DMS79 treated with DMSO at 0.1 percent for 48 hours (cell line): ENCODE data around the gene MCM3AP.
"Not testable (repeated sequence)": the region's sequence is repeated elsewhere in the genome, so short reads cannot be mapped to it uniquely, and the experiment has no call there.

Experiments used
- DNase-seq: peaks from one replicate; lab custom pipeline; 2025; lab: John Stamatoyannopoulos, UW

The MCM3AP gene

GRCh38 chr21:46203203-46203600, 82.2 kb downstream of the MCM3AP start:
- DNase-seq: no peak

- DNase-seq: no peak
Observed at GRCh38 chr21:46202592-46203202, 82.7 kb downstream of the MCM3AP start.

GRCh38 chr21:46200877-46201803, 84.3 kb downstream of the MCM3AP start:
- not testable (repeated sequence) for DNase-seq

GRCh38 chr21:46199436-46200373, 85.7 kb downstream of the MCM3AP start:
- DNase-seq: no peak

- no peak for DNase-seq
Observed at GRCh38 chr21:46196733-46197132, 88.7 kb downstream of the MCM3AP start.

GRCh38 chr21:46195595-46196195, 89.7 kb downstream of the MCM3AP start:
- no peak for DNase-seq

- DNase-seq: no peak
Observed at GRCh38 chr21:46194374-46195334, 90.8 kb downstream of the MCM3AP start.

GRCh38 chr21:46193829-46194373, 91.5 kb downstream of the MCM3AP start:
- DNase-seq: no peak

GRCh38 chr21:46191686-46192575, 93.5 kb downstream of the MCM3AP start:
- DNase-seq: no peak

GRCh38 chr21:46191257-46191685, 94.1 kb downstream of the MCM3AP start:
- no peak for DNase-seq

GRCh38 chr21:46190491-46191131, 94.8 kb downstream of the MCM3AP start:
- no peak for DNase-seq

- DNase-seq: no peak
Observed at GRCh38 chr21:46189959-46190490, 95.4 kb downstream of the MCM3AP start.

GRCh38 chr21:46189213-46189958, 96.0 kb downstream of the MCM3AP start:
- no peak for DNase-seq

GRCh38 chr21:46188226-46189212, 96.9 kb downstream of the MCM3AP start:
- no peak for DNase-seq

GRCh38 chr21:46187814-46188213, 97.6 kb downstream of the MCM3AP start:
- DNase-seq: no peak

- DNase-seq: no peak
Observed at GRCh38 chr21:46187261-46187660, 98.2 kb downstream of the MCM3AP start.
